ENCODE results near the gene GLRX5.

GLRX5 gene

DNA sequence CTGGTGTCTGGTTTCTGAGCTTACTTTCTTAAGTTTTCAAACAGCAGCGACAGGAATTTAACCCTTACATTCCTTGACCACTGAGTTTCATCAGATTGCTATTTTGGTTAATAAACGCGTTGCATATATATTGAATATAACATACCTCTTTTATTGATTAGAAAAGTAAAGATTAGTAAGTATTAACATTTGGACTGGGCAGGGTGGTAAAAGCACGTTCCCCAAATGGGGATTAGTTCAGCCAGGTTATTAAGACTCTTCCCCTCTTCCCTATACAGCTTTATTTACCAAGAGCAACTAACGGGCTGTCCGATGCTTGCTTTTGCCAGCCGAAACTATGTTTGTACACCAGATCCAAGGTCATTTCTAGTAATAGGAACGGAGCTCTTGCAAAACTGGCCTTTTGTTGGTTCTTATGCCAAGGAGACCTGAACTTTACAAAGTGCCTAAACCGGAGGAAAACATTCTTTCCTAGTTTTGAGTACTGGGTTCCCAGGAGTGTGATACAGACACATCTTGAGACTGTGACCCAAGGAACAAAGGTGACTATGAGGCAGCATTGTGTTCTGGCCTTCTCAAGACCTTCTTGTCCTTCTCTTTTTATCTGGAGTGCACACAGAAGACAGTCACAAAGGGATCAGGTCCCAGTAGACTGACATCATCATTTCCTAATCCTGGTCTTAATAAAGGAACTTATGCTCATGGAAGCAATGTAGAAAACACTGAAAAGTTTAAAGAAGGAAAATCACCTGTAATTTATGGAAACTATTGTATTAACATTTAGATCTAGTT lies 2.6 kb downstream of the GLRX5 start:
- H3K27ac ChIP-seq, result no peak overlapping the region
- TF ChIP-seq ZFX (IDR thresholded peaks at IDR 0.05; ENCODE audit: borderline replicate concordance), result no peak
- TF ChIP-seq, protein P1, sequence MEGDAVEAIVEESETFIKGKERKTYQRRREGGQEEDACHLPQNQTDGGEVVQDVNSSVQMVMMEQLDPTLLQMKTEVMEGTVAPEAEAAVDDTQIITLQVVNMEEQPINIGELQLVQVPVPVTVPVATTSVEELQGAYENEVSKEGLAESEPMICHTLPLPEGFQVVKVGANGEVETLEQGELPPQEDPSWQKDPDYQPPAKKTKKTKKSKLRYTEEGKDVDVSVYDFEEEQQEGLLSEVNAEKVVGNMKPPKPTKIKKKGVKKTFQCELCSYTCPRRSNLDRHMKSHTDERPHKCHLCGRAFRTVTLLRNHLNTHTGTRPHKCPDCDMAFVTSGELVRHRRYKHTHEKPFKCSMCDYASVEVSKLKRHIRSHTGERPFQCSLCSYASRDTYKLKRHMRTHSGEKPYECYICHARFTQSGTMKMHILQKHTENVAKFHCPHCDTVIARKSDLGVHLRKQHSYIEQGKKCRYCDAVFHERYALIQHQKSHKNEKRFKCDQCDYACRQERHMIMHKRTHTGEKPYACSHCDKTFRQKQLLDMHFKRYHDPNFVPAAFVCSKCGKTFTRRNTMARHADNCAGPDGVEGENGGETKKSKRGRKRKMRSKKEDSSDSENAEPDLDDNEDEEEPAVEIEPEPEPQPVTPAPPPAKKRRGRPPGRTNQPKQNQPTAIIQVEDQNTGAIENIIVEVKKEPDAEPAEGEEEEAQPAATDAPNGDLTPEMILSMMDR (IDR thresholded peaks at IDR 0.05), result no peak

DNA sequence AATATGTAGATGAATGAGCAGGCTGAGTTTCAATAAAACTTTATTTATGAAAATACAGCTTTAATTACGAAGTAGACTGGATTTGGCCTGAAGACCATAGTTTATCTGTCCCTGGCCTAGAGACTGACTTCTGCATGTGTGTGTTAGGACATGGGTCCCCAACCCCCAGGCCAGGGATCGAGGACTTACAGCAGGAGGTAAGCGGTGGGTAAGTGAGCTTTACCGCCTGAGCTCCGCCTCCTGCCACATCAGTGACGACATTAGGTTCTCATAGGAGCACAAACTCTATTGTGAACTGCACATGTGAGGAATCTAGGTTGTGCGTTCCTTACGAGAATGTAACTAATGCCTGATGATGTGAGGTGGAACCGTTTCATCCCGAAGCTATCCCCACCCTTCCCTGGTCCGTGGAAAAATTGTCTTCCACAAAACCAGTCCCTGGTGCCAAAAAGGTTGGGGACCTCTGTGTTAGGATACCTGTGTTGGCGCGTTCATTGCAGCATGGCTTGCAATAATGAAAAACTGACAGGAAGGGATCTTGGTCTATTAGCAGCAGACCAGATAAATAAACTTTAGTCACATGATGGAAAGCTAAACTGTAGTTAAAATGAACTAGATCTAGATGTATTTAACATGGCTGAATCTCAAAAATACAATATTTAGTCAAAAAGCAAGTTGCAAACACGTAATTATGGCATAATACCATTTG lies 4.1 kb downstream of the GLRX5 start:
- TF ChIP-seq ZFX (IDR thresholded peaks at IDR 0.05; ENCODE audit: borderline replicate concordance), result no peak
- TF ChIP-seq, protein P1 (IDR thresholded peaks at IDR 0.05), result no peak
- no peak overlapping the region for H3K27ac ChIP-seq

GRCh38 chr14:95540236-95540855 lies 5.5 kb downstream of the GLRX5 start:
- no peak overlapping the region for H3K27ac ChIP-seq
- TF ChIP-seq, protein P1 (IDR thresholded peaks at IDR 0.05), result no peak
- TF ChIP-seq ZFX (IDR thresholded peaks at IDR 0.05; ENCODE audit: borderline replicate concordance), result no peak

DNA sequence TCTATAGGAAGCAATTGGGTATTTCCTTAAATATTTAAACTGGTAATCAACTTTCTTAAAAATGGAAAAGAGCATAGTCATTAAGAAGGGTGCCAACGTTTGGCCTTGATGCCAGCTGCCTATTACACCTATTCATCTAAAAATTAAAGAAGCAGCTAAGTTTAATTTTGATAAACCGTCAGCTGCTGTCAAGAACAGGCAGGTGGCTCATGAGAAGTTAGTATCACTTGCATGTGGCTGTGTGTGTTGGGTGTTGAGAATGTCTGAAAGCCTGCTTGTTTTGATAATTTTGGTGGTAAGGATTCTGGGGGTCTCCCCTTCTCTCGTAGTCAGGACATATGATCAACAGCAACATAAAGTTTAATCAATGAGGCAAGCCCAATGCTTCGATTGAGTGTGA lies 6.5 kb downstream of the GLRX5 start:
- no peak overlapping the region for H3K27ac ChIP-seq
- TF ChIP-seq ZFX (IDR thresholded peaks at IDR 0.05; ENCODE audit: borderline replicate concordance), result no peak
- TF ChIP-seq, protein P1 (IDR thresholded peaks at IDR 0.05), result no peak

DNA sequence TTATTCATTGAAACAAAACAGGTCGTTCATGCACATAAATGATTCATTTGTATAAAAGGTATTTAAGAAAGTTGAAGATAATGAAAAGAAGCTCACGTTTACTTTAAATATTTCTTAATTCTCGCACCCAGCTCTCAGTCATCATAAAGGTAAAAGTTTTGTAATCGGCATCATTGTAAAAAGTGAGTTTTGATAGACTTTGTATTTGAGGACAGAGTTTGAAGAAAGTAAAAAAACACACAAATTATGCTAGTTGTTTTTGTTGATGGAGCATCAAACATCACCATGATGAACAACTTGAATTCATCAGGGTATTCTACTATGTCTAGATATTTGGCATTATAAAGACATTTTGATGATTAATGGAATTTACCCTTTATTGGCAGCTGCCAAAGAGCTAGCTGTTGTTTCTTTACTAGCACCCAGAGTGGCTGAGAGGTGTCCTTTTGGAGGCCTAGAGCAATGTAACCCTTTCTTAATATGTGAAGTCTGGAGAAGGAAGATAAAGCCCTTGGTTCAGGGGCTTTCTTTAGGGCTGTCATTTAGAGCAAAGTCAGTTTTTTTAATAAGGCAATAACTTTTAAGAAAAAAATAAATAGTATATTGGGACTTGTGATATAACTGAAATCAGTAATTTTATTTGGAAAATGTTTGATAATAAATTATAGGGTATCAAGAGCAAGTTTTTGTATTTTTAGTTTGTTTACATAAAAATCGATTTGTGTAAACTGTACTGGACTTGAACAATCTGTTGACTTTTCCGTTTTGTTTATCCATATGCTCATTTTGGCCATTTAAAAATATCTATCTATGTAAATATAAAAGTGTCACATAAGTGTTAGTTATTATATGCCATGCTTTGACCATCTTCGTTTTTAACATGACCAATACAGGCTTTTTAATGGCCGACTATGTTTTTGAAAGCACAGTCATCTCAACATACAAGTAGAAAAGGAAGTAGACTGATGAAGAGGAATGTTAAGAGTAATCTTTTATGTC lies 7.4 kb downstream of the GLRX5 start:
- no peak for TF ChIP-seq ZFX (IDR thresholded peaks at IDR 0.05; ENCODE audit: borderline replicate concordance)
- TF ChIP-seq, protein P1 (IDR thresholded peaks at IDR 0.05), result no peak
- no peak overlapping the region for H3K27ac ChIP-seq

DNA sequence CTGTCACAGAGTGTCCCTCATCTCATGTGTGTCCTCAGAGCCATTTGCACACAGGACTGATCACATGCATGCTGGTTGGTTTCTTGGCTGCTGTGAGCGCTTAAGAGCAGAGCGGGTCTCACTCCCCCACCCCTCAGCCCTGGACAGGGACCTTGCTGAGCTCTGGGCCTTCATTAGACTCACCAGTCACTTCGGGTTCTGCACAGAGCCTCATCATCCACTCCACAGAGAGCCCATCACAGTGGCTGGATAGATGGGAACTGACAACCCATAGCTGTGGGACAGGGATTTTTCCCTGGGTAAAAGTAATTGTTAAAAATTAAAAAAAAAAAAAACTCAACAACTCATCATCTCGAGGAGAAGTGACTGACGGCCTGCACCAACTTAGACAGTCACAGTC lies 8.2 kb downstream of the GLRX5 start:
- no peak overlapping the region for H3K27ac ChIP-seq
- TF ChIP-seq ZFX (IDR thresholded peaks at IDR 0.05; ENCODE audit: borderline replicate concordance), result no peak
- TF ChIP-seq, protein P1 (IDR thresholded peaks at IDR 0.05), result no peak

Measured in 22Rv1 (cell line).